ENCODE data around the gene ZBTB20. TPM values are rescaled to one million over a fixed set of nuclear protein-coding genes. Genes with fewer than 3 reads are reported as not detected.

The ZBTB20 gene
- total RNA-seq, 1 donor from 2014 or later: 66.4 TPM

DNA sequence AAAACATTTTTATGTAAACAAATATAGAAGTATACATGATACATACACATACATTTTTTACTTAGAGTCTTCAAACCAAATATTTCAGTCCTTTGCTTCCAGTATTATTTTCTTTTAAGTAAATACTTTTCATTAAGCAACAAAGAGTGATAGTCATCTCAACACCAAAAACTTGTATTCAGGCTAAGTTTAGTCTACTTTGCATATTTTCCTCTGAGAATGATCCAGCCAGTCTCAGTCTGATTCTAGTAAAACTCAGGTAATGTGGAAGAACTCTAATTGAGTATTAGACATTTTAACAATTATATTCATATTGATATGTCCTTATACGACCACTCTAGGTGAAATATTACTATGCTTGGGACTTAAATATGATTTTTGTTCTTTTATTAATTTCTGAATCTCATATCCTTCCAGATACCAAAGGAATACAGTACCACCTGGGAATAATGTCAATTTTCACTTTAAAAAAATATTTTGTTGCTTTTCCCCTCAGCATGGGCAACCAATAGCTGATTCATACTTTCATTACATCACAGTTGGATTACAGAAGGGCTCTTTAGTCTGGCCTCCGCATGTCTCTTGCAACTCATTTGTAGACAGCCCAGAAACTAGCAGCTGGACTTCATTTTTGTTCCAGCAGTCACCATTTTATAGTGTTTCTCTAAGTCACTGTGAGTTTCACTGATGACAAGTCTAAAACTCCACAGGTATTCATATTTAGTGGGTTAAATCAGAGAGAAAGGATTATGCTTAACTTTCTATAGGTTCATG, 390.4 kb downstream of the ZBTB20 start:
- peaks cover 6% of the 10 kb centered on the region for H3K4me1 ChIP-seq
- TF ChIP-seq, protein P1, sequence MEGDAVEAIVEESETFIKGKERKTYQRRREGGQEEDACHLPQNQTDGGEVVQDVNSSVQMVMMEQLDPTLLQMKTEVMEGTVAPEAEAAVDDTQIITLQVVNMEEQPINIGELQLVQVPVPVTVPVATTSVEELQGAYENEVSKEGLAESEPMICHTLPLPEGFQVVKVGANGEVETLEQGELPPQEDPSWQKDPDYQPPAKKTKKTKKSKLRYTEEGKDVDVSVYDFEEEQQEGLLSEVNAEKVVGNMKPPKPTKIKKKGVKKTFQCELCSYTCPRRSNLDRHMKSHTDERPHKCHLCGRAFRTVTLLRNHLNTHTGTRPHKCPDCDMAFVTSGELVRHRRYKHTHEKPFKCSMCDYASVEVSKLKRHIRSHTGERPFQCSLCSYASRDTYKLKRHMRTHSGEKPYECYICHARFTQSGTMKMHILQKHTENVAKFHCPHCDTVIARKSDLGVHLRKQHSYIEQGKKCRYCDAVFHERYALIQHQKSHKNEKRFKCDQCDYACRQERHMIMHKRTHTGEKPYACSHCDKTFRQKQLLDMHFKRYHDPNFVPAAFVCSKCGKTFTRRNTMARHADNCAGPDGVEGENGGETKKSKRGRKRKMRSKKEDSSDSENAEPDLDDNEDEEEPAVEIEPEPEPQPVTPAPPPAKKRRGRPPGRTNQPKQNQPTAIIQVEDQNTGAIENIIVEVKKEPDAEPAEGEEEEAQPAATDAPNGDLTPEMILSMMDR (IDR thresholded peaks at IDR 0.05): no peak
- H3K9me3 ChIP-seq: no peaks in the 10 kb centered on the region
- H3K4me3 ChIP-seq: no peak overlapping the region
- H3K36me3 ChIP-seq: no peaks in the 10 kb centered on the region
- ATAC-seq: peak; percentile 51 to 71
- no peak for DNase-seq
- intact Hi-C loops (cut with DNase I): no loop called here
- no peaks in the 10 kb centered on the region for H3K27me3 ChIP-seq (ENCODE audit: low read depth)
- H3K27ac ChIP-seq: no peak overlapping the region

DNA sequence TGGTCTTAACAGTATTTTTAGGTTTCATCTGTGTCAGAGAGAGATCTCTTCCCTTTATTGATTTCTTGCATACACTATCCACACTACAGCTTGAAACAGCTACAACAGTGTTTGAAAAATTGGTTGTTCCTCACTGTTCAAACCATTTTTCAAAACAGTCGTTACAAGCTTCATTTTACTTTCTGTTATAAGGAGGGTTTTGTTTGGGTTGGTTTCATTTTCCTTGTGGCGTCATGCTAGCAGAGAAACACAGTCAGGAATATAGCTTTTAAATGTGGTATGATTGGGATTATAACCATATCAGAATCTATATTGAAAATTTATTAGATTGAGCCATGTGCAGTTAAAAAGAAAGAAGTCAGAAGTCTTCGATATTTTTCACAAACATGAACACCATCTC, 400.6 kb downstream of the ZBTB20 start:
- intact Hi-C loops (cut with DNase I): no loop called here
- Histone ChIP-seq H3K4me3 (peak overlapping the region; percentile 41), H3K4me1 (peaks cover 15% of the 10 kb centered on the region), H3K27ac (peak overlapping the region; percentile 67), H3K36me3 (no peaks in the 10 kb centered on the region), H3K27me3 (ENCODE audit: low read depth) (no peaks in the 10 kb centered on the region), H3K9me3 (no peaks in the 10 kb centered on the region)
- peak in 1 of 2 donors; percentile 67 for ATAC-seq
- no peak for DNase-seq
- TF ChIP-seq, protein P1 (IDR thresholded peaks at IDR 0.05): no peak

DNA sequence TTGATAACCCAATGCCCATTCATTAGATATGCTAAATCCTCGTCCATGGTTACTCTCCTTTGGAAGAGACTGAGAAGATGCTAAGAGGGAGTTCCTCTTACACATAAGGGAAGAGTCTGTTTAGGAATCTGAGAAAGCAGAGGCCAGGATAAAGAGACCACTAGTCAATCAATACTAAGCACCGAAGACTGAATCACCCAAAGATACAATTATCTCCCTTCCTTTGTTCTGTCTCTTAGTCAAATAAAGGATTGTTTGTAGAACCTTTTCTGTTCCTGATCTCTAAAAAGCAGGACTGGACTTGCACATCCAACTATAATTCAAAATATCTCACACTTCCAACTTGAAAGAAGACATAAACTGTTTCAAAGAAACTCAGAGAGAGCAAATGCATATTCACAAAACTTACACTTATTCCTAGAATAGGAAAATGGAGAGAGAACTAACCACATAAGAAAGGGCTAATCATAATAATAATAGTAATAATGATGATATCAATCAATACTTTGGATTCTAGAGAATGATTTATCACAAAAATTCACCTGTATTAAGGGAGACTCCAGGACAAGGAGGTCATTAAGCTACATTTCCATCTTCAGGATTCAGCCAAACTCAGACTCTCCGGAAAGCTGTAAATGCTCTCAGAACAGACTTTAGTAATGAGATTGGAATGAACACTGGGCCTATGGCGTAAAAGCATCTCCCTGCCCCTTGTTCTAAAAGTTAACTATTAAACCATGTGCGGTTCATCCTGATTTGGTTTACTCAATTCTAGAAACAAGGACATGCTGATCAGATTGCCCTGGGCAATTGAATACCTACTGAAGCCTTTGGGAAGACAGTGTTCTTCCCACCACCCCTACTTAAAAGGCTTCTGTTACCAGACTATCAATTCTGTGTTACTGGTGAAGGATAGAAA, 401.5 kb downstream of the ZBTB20 start:
- Histone ChIP-seq H3K27me3 (ENCODE audit: low read depth) (no peaks in the 10 kb centered on the region), H3K27ac (peak overlapping the region; percentile 67), H3K4me3 (peak overlapping the region; percentile 41)

DNA sequence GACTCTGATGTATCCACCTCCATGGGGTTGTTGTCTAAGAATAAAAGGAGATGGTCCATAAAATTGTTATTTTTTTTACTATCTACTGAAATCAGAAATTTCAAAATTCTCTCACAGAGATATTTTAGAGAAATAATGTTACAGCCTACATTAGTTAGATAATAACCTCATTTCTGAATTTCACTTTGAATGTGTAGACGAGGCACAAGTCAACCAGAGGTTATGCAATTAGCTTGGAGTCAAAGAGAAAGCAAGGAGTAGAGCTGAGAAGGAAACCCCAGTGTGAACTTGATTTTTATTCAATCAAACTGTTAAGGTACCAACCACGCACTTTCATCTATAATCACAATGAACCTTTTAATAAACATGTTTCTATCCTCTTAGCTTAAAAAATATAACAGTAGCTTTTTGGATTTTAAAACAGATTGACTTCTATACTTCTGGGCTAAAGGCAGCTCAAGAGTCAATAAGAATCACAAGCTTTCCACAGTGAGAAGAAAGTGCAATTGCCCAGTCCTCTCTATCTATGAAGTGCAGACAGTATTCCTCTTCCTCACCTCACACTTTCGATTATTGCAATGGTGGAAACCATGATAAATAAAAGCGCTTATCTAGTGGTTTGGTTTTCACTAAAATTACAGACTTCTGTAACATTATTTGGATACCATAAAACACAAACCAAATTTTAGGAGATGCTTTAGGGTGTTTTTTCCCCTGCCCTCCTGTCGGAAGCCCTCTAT, 403.2 kb downstream of the ZBTB20 start:
- TF ChIP-seq, protein P1 (IDR thresholded peaks at IDR 0.05): no peak
- no peak overlapping the region for H3K27ac ChIP-seq
- DNase-seq (no peak), ATAC-seq (no peak)
- H3K36me3 ChIP-seq: no peaks in the 10 kb centered on the region
- no peaks in the 10 kb centered on the region for H3K9me3 ChIP-seq
- intact Hi-C loops (cut with DNase I): no loop called here
- peaks cover 15% of the 10 kb centered on the region for H3K4me1 ChIP-seq
- H3K4me3 ChIP-seq: no peak overlapping the region
- no peaks in the 10 kb centered on the region for H3K27me3 ChIP-seq (ENCODE audit: low read depth)

More for the DNA sequence above, 401.5 kb downstream of the ZBTB20 start:
- peak; percentile 80 to 95 for ATAC-seq
- Histone ChIP-seq H3K36me3 (no peaks in the 10 kb centered on the region), H3K4me1 (peaks cover 15% of the 10 kb centered on the region), H3K9me3 (no peaks in the 10 kb centered on the region)
- TF ChIP-seq, protein P1 (IDR thresholded peaks at IDR 0.05): no peak
- no peak for DNase-seq
- intact Hi-C loops (cut with DNase I): no loop called here

DNA sequence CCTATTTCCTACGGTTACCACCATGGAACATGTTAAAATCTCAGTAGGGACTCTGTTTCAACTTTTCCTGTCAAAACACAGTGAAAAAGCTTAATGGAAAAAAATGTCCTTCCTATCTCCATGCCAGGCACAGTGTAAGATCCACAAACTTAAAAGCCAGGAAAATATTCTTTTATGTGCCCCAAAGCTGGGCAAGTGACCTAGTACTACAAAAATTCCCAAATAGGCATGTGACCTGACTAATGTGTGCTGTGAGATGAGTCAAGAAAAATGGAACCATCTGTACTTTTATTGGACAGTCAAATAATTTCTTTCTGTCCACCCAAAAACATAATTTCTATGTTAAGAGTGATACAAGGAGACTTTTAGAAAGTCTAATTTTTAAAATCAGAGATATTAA, 406.0 kb downstream of the ZBTB20 start:
- Histone ChIP-seq H3K27ac (no peak overlapping the region), H3K9me3 (no peaks in the 10 kb centered on the region), H3K4me1 (peaks cover 9% of the 10 kb centered on the region), H3K4me3 (no peak overlapping the region), H3K36me3 (no peaks in the 10 kb centered on the region), H3K27me3 (ENCODE audit: low read depth) (no peaks in the 10 kb centered on the region)
- ATAC-seq: no peak
- no peak for DNase-seq
- TF ChIP-seq, protein P1 (IDR thresholded peaks at IDR 0.05): no peak
- intact Hi-C loops (cut with DNase I): no loop called here
